Transverse colon (tissue), 4 donors: ENCODE measurements around the gene TMEM17.

Experiments used
- CTCF ChIP-seq, 5 experiments: fragments of 200-600 bp in 3 of 5; fragments of 450-650 bp in 2 of 5; sonication (generic) in 3 of 5; IDR thresholded peaks; 1 replicate in 2 of 5; 2 replicates in 3 of 5; pipeline ENCODE4 v1.5.1; 2016 to 2017; ENCODE audit warnings: antibody characterized with exemption in 5 of 5, inconsistent platforms in 3 of 5, mild to moderate bottlenecking in 2 of 5, moderate library complexity in 1 of 5
- EP300 ChIP-seq: sonication (generic); formaldehyde crosslinking; IDR thresholded peaks from one replicate; pipeline ENCODE4 v1.6.1; 2017; ENCODE audit warnings: antibody characterized with exemption, low read depth
- POLR2A ChIP-seq: fragments of 450-650 bp; IDR thresholded peaks from one replicate; pipeline ENCODE4 v1.6.1; 2016; ENCODE audit warnings: antibody characterized with exemption, mild to moderate bottlenecking, moderate library complexity
- POLR2AphosphoS5 ChIP-seq, 3 donors: sonication (generic); formaldehyde crosslinking; IDR thresholded peaks; one replicate each; pipeline ENCODE4 v1.6.1; 2016; ENCODE audit warnings: antibody characterized with exemption in 3 of 3

- no peak for TF ChIP-seq POLR2A
- no peak for TF ChIP-seq CTCF (IDR thresholded peaks at IDR 0.05)
- TF ChIP-seq POLR2AphosphoS5 (IDR thresholded peaks at IDR 0.05), result no peak
- no peak for TF ChIP-seq EP300
Measured at GRCh38 chr2:62475172-62476011, 30.6 kb downstream of the TMEM17 start.
